ENCODE results near the gene SIRPB2. TPM values are rescaled to one million over a fixed set of nuclear protein-coding genes. Genes with fewer than 3 reads are reported as not detected.
"Not testable (repeated sequence)": the region's sequence is repeated elsewhere in the genome, so short reads cannot be mapped to it uniquely, and the experiment has no call there.

The SIRPB2 gene
- total RNA-seq, 1 donor from 2014 or later, result 0.51 TPM

DNA sequence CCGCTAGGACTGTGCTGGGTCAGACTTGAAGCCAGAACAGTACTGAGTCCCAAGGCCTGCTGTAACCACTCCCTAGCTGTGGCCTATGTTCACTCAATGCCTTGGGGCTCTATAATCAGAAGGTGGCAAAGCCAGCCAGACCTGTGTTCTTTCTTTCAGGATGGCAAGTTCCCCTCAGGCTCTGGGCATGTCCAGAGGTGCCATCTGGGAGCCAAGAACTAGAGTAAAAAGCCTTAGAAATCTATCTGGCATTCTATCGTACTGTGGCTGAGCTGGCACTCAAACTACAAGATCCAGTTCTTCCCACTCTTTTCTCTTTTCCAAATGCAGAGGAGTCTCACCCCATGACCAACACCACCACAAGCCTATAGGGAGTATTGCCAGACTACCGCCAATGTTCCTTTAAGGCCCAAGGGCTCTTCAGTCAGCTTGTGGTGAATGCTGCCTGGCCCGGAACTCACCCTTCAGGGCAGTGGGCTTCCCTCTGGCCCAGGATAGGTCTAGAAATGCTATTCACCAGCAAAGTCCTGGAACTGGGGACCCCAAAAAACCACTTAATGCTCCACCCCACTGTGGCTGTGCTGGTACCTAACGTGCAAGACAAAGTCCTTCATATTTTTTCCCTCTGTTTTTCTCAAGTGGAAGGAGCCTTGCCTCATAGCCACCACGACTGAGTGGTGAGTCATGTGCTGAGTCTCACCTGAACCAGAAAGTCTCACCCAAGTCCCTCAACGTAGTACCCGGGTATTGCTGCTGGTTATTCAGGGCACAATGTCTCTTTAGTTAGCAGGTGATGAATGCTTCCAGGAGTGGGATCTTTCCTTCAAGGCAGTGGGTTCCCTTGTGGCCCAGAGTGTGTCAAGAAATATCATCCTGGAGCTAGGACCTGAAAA is 8.6 kb upstream of the SIRPB2 start:
- no peak for DNase-seq

DNA sequence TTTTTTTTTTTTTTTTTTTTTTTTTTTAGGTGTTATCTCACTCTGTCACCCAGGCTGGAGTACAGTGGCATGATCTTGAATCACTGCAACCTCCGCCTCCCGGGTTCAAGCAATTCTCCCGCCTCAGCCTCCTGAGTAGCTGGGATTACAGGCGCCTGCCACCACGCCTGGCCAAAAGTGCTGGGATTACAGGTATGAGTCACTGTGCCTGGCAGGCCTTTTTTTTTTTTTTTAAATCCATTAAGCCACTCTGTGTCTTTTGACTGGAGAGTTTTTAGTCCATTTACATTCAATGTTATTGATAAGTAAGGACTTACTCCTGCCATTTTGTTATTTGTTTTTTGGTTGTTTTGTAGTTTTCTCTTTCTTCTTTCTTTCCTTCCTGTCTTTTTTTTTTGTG is 6.2 kb upstream of the SIRPB2 start:
- DNase-seq, result not testable (repeated sequence)

DNA sequence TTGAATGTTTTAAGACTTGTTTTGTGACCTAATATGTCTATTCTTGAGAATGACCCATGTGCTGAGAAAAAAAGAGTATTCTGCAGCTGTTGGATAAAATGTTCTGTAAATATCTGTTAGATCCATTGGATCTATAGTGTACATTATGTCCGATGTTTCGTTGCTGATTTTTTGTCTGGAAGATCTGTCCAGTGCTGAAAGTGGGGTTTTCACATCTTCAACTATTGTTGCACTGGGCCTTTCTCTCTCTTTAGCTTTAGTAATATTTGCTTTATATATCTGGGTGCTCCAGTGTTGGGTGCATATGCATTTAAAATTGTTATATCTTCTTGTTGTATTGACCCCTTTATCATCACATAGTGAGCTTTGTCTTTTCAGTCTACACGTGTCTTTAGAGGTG is 5.7 kb upstream of the SIRPB2 start:
- DNase-seq, result no peak

DNA sequence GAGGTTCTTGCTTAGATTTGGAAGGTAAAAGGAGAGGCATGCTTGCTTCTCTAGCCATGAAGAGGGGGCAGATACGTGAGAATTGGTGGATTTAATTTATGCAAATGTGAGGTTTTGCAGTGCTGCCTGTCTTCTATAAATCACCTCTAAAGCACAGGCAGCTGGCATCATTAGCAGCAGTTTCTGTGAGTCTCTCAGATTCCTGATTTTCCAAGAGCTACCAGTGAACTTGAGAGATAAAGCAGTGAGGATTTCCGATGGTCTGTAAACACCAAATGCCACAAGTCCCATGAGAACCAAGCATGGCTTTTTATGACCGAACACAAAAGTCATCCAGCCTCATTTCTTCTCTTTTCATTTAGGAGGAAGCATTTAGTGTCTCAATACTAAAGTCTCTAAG is 3.2 kb upstream of the SIRPB2 start:
- no peak for DNase-seq

DNA sequence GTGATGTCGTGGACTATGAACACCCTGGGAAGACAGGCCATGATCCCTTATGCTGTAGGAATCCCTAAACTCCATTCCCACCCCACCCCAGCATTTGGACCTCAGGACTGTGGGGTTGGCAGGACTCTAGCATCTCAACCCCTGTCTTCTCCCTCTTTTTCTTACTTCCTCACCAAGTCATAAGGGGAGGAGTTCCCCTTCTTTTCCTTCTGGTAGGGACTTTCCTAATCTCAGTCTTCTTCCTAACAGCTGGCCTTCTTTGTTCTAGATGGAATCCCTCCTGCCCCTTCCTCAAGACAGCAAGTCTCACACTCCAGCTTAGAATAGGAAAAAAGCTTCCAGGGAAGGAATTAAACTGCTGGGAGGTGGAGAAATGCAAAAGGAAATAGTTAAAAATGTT is 2.3 kb upstream of the SIRPB2 start:
- no peak for DNase-seq

DNA sequence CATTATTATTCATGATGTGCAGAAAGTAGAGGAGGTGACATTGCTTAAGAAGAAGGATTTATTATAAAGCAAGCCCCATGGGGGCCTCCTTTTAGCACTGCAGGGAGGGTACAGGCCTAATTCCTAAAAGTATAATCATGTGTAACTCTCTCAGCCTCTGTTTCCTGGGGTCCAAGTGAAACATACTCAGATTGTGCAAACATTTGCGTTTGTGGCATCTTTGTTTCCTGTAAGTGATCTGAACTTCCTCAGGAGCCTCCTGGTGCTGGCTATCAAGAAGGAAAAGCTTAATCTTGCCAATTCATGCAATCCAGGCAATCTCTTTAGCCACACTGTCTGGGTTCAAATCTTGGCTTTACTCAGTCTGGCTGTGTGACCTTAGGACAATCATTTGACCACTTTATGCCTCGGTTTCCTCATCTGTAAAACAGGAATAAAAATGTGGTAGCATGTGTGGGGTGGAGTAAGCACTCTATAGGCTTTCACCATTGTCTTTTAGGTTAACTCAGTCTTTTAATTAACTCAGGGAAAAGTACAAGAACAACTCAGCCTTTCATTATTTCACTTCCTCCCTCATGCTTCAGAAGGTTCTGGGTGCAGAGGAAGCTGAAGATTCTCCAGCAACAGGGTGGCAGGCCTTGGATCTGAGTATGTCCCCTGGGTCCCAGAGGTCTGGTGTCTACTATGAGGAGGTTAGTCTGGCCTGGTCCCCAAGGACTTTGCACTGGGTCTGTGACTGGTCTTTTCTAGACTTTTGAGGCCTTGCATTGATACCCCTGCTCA is 831 bp upstream of the SIRPB2 start:
- no peak for DNase-seq

DNA sequence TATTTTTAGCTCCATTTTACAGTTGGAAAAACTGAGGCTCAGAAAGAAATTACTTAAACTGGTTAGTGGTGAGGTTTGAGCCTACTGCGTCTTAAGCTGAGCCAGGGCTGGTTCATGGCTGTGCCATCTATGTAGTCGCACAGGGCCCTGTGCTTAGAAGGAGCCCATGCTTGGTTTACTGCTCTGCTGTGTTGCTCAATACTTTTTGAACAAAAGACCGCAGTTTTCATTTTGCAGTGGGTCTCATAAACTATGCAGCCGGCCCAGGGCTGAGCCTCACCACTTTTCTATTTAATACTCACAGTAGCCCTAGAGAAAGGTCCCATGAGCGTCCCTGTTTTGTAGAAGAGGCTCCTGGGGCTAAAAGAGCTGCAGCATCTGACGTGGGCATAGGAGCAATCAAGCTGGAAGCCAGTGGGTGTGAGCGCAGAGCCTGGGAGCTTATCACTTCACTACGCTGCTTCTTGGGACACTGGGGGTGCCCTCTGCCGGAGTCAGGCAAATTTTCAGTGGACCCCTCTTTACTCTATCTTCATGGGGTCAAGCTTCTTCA is 501 bp downstream of the SIRPB2 start:
- DNase-seq, result no peak

DNA sequence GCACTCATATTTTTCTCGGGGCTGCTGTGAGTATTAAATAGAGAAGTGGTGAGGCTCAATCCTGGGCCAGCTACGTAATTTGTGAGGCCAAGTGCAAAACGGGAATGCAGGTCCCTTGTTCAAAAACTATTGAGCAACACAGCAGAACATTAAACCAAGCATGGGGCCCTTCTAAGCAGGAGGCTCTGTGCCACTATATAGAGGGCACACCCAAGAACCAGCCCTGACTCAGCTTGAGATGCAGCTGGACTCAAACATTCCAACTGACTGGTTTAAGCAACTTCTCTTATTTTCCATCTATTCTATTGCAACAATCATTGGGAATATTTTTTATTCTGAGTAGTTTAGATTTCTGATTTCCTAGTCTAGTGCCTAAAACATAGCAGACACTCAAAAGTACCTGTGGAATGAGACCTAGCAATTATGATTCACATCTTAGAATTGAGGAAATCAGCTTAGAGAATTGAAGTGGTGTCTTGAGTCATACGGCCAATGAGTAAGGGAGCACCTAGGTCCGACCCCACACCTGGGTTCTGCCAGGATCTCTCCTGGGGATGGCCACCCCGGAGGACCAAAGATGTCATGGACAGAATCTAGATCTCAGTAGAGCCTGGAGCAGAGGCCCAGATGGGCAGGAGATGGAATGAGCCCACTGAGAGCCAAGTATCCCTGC is 1.3 kb downstream of the SIRPB2 start:
- DNase-seq, result no peak

DNA sequence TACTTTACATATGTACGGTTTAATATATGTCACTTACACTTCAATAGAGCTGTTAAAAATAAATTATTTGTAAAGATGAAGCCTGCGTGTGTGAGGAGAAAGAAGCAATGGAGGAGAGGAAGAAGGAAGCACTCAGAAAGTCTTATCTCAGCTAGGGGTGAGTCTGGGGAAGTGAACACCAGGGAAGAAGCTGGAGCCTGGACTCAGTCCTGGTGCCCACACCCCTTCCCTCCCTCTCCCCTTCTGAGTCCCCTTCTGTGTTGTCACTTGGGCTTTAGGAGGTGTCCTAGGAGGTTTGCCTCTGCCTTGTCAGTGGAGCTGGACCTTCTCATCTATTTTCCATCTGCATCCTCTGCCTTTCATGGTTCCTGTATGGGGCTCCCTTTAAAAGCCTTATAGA is 1.9 kb downstream of the SIRPB2 start:
- DNase-seq, result no peak

DNA sequence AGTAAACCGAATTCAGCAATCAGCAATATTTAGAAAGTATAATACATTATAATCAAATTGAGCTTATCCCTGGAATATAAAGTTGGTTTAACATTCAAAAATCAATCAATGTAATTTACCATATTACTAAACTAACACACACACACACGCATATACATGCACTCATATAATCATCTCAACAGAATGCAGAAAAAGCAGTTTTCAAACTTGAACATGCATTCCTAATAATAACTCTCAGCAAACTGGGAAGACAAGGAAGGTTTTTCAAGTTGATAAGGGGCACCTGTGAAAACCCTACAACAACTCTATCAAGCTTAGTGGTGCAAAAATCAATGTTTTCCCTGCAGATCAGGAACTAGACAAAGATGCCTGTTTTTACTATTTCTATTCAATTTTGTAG is 4.7 kb downstream of the SIRPB2 start:
- no peak for DNase-seq

DNA sequence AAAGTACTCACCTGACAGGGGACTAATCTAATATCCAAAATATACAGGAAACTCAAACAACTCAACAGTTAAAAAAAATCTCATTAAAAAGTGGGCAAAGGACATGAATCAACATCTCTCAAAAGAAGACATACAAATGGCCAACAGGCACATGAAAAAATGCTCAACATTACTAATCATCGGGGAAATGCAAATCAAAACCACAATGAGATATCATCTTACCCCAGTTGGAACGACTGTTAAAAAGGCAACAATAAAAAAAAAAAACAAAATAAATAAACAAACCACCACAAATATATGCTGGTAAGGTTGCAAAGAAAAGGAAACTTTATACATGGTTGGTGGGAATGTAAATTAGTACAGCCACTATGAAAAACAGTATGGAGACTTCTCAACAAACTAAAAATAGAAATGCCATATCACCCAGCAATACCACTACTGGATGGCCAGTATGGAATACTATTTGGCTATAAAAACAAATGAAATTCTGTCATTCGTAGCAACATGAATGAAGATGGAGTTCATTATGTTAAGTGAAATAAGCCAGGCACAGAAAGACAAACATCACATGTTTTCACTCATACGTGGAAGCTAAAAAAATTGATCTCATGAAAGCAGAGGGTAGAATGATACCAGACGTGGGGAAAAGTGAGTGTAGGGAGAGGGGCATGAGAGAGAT is 6.6 kb downstream of the SIRPB2 start:
- no peak for DNase-seq

DNA sequence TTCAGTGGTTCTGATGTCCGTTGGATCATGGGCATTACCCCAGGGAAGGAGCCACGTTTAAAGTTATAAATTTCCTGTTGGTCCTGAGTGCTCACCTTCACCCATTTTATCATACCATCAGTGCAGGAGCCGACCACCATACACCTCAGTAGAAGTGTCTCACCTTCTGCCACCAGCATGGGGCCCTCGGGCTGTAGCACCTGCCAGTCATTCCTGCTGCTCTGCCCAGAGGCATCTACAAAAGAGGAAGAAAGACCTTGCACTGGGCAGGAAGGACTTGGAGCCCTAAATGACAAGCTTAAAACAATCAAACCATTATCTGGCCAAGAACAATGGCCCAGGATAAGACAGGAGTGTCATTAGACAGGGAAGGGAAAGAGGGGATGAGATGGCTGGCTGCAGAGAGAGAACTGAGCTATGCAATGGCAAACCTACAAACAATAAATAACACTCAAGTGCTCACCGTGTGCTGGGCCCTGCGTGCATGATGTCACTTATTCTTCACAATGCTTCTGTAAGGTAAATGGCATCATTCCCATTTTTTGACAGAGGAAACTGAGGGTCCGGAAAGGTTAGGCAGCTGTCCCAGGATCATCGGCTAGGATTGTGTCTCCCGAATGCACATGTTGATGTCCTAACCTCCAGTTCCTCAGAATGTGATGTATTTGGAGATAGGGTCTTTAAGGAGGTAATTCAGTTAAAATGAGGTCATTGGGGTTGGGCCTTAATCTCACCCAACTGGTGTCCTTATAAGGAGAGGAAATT is 11.2 kb downstream of the SIRPB2 start:
- DNase-seq, result no peak

DNA sequence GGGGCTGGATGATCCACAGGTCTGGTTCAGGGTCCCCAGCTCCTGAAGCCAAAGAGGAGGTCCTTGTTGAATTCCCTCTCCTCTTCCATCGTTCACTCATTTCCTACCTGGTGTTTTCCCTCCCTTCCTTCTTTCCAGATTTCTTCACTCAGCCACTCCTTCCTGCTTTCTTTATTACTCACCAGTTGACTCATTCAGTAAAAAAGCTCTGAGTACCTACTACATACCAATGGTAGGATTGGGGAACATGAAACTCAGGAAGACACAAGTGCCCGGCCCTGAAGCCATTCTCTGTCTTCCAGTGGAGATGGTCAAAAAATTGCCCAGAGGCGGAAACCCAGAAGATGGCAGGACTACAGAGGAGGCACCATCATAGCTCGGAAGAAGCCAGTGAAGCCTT is 12.7 kb downstream of the SIRPB2 start:
- DNase-seq, result no peak

DNA sequence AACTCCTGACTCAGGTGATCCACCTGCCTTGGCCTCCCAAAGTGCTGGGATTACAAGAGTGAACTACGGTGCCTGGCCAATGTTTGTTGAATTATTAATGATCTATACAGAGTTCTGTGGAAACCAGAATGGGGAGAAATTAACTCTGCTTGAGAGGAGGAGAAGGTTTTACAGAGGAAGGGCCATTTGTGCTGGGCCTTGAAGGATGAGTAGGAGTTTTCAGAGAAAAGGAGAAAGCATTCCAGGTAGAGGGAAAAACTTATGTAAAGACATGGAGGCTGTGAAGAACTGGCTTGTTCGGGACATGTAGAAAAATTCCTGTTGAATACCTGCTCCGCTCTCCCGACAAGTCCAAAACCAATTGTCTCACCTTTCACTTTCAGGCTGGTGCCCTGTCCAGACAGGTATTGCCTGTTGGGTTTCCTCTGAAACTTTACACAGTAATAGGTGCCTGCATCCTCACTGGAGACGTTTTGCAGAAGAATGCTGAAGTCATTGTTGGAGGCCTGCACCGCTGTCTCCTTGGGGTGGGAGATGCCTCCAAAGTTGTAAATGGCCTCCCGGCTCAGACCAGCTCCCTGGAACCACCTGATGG is 13.2 kb downstream of the SIRPB2 start:
- DNase-seq, result no peak

DNA sequence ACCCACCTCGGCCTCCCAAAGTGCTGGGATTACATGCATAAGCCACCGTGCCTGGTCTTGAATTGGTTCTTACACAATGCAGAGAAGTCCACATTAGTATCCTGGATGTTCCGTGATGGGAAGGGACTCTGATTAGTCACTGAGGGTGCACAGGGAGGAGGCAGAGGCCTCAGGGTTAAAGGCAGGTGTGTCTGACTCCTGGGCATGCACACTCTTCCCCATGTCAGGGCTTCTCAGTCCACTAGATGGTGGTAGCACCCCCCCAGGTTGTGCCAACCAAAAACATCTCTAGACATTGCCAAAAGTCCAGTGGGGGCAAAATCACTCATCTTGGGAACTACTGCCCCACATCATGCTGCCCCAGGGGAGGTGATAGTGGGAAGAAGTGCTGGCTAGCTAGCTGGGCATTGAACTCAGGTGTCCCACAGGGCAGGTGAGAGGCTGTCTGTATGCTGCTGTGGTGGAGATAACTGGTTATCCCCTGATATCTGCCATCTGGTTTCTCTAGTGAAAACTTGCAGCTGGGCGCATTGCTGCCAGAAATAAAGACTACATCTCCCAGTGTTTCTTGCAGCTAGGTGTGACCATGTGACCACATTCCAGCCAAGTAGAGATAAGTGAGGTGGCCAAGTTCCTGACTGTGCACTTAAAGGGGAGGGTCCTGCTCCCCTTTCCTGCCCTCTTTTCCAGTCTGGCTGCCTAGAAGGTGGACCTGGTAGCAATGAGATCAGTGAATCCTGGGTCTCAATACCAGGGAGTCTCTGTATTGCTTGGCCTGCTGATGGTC is 16.2 kb downstream of the SIRPB2 start:
- no peak for DNase-seq

DNA sequence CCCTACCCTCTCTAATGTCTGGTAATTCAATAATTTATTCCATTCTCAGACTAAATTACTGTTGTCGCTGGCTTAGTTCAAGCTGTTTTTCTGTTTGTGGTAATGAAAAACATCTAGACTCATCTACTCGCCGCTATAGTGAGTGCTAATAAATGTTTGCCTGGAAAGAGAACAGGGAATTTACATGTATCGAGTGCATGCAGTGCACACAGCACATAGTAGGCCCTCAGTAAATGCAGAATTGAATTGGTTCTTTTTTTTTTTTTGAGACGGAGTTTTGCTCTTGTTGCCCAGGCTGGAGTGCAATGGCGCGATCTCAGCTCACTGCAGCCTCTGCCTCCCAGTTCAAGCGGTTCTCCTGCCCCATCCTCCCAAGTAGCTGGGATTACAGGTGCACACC is 16.9 kb downstream of the SIRPB2 start:
- DNase-seq, result no peak

DNA sequence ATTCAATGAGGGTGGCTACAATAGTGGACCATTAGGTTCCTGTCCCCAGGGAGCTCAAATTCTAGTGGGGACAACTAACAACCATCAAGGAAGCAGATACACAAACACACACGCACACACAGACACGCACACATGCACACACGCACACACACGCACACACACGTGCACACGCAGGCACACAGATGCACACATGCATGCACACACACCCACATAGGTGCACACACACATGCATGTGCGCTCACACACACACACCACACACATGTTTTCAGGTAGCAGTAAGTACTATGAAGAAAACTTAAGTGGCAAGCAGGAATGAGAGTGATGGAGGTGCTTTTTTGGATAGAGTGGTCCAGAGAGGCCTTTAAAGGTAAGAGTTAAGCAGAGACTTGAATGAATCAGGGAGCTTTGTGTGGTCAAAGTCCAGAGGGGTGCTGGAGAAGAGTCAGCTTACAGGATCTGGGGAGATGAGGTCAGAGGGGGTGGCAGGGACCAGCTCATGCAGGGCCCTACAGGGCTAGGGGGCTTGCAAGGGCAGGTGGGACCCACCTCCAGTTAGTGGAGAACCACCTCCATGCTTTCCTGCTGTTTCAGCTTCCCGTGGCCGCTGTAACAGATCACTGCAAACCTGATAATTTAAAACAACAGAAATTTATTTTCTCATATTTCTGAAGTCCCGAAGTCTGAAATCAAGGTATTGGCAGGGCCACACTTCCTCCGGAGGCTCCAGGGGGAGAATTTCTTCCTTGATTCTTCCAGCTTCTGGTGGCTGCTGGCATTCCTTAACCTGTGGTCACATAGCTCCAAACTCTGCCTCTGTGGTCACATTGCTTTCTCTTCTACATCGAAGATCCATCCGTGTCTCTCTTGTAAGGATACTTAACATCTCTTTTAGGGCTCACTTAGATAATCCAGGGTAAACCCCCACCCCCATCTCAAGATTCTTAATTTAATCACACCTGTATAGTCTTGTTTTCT is 17.7 kb downstream of the SIRPB2 start:
- no peak for DNase-seq

DNA sequence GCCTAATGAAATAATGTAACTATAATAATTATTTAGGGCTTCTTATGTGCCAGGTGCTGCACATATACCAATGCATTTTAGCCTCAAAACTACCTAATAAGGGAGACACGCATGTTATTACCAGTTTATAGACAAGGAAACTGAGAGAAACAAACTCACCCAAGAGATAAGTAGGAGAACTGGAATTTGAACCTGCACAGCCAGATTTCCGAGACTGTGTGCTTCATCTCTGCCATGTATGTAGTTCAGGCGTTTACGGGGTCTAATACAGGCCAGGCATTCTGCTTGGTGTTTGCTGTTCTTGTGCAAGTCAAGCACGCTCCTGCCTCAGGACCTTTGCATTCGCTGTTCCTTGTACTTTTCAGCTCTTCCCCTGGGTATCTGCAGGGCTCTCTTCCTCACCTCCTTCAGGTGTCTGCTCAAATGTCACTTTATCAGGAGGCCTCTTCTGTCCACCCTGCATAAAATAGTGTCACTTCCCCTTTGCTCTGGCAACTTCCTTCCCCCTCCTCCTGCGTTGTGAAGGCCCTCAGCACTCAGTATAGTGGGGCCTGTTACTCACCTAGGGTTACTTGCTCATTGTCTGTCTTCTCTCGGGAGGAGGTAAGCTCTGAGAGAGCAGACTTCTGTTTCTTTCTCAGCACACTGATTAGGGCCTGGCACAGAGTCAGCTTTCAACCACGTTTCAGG is 18.5 kb downstream of the SIRPB2 start:
- no peak for DNase-seq
